HepG2 (cell line): ENCODE measurements around the gene MSTO1. TPM values are rescaled to one million over a fixed set of nuclear protein-coding genes. Genes with fewer than 3 reads are reported as not detected.

Experiments
- ATAC-seq: fragments of 200-7000 bp; cut with Tn5 transposase; 3 replicates; pipeline ENCODE4 v1.9.1; 2020; ENCODE audit warnings: mild to moderate bottlenecking, moderate library complexity
- BruUV-seq: library from RNA; stranded (reverse); fragments of 400-500 nt; replicated peaks from 2 replicates; lab custom pipeline; 2021; lab: Mats Ljungman, UMichigan
- CTCF ChIA-PET: fragments of 300-600 bp; formaldehyde crosslinking; extraction: SDS; loops from one replicate; lab custom pipeline; 2021; ENCODE audit warnings: low total read pairs, inconsistent platforms, low intra/inter-chr PET ratio; lab: Yijun Ruan, JAX
- POLR2A ChIA-PET: fragments of 350-600 bp; sonication (Branson Sonifier 250); formaldehyde crosslinking; loops from one replicate; lab custom pipeline; 2020; ENCODE audit warnings: antibody characterized with exemption, inconsistent platforms; lab: Yijun Ruan, JAX
- DNase-seq: peaks from one replicate; pipeline ENCODE4 v3.0.0-alpha.2; 2015; ENCODE audit warnings: low spot score
- FAIRE-seq: peaks from 3 replicates; lab custom pipeline; 2011; peaks lifted over from hg19 to GRCh38; lab: Jason Lieb, UNC
- H2AFZ ChIP-seq: one replicate; pipeline ENCODE4 v1.6.1; 2011; ENCODE audit warnings: low read length, inconsistent platforms
- H3K27ac ChIP-seq: fragments of 300-600 bp; 3 replicates; pipeline ENCODE4 v1.8.0; 2011; ENCODE audit warnings: mixed run types, mild to moderate bottlenecking, mixed read lengths, low read length, inconsistent platforms; ENCODE audit not compliant: insufficient read depth; ENCODE audit errors: extremely low read length
- H3K27me3 ChIP-seq, 2 experiments: fragments of 200-600 bp in 1 of 2; 2 replicates in 1 of 2; 3 replicates in 1 of 2; pipeline versions ENCODE4 v1.6.0 to v1.8.0; 2011; ENCODE audit warnings: low read length in 2 of 2, mild to moderate bottlenecking in 2 of 2, moderate library complexity in 2 of 2, inconsistent platforms in 1 of 2; ENCODE audit not compliant: insufficient read depth in 2 of 2, control insufficient read depth in 1 of 2
- H3K36me3 ChIP-seq, 2 experiments: fragments of 200-600 bp in 1 of 2; replicated peaks in 1 of 2; 2 replicates in 1 of 2; 3 replicates in 1 of 2; pipeline versions ENCODE4 v1.5.1 to v1.8.0; 2011; ENCODE audit warnings: low read length in 2 of 2, inconsistent platforms in 1 of 2; ENCODE audit not compliant: insufficient read depth in 2 of 2, control insufficient read depth in 1 of 2
- H3K4me1 ChIP-seq: 2 replicates; pipeline ENCODE4 v1.5.1; 2012; ENCODE audit warnings: low read length, inconsistent platforms; ENCODE audit not compliant: insufficient read depth
- H3K4me2 ChIP-seq: 2 replicates; pipeline ENCODE4 v1.6.0; 2011; ENCODE audit warnings: low read depth, low read length, inconsistent platforms
- H3K4me3 ChIP-seq, 3 experiments: fragments of 200-600 bp in 1 of 3; sonication (generic), shearing (Covaris generic) in 1 of 3; replicated peaks in 1 of 3; 2 replicates each; pipeline ENCODE4 v1.5.1; 2011 to 2016; ENCODE audit warnings: low read length in 3 of 3, inconsistent platforms in 2 of 3, low read depth in 2 of 3, mild to moderate bottlenecking in 2 of 3, control low read depth in 1 of 3, mixed read lengths in 1 of 3; ENCODE audit not compliant: insufficient read depth in 1 of 3
- H3K79me2 ChIP-seq: one replicate; pipeline ENCODE4 v1.6.1; 2011; ENCODE audit warnings: low read length, inconsistent platforms; ENCODE audit not compliant: insufficient read depth
- H3K9ac ChIP-seq: 2 replicates; pipeline ENCODE4 v1.6.0; 2011; ENCODE audit warnings: mild to moderate bottlenecking, low read depth, low read length, inconsistent platforms; ENCODE audit not compliant: insufficient read depth
- H3K9me3 ChIP-seq: 2 replicates; pipeline ENCODE4 v1.5.1; 2012; ENCODE audit warnings: mild to moderate bottlenecking, low read length
- H4K20me1 ChIP-seq: 2 replicates; pipeline ENCODE4 v1.6.0; 2011; ENCODE audit warnings: inconsistent platforms, mild to moderate bottlenecking, low read length, moderate library complexity; ENCODE audit not compliant: insufficient read depth
- DRAP1 ChIP-seq: IDR thresholded peaks from 2 replicates; pipeline ENCODE4 v1.6.1; 2016; ENCODE audit warnings: missing genetic modification reagents, missing compliant biosample characterization
- KDM1A ChIP-seq: IDR thresholded peaks from 2 replicates; pipeline ENCODE4 v1.6.1; 2016; ENCODE audit warnings: missing compliant biosample characterization
- MXD1 ChIP-seq: sonication (generic); formaldehyde crosslinking; IDR thresholded peaks from 2 replicates; pipeline ENCODE4 v1.4.0; 2020; ENCODE audit warnings: mild to moderate bottlenecking, missing genetic modification reagents
- PCBP1 ChIP-seq: fragments of 200-400 bp; formaldehyde crosslinking; IDR thresholded peaks from 2 replicates; pipeline ENCODE4 v1.6.1; 2017; ENCODE audit warnings: mild to moderate bottlenecking, low read depth, low read length, borderline replicate concordance
- PHB2 ChIP-seq: fragments of 450-650 bp; IDR thresholded peaks from 2 replicates; pipeline ENCODE4 v1.6.1; 2018; ENCODE audit not compliant: partially characterized antibody
- POLR2AphosphoS2 ChIP-seq: IDR thresholded peaks from 2 replicates; pipeline ENCODE4 v1.6.1; 2011; ENCODE audit warnings: low read depth, low read length, improper control_type of control experiment
- PRPF4 ChIP-seq: fragments of 200-400 bp; formaldehyde crosslinking; IDR thresholded peaks from 2 replicates; pipeline ENCODE4 v1.6.1; 2016; ENCODE audit warnings: low read length, low read depth; ENCODE audit not compliant: poor library complexity, severe bottlenecking
- RBM22 ChIP-seq: fragments of 200-400 bp; formaldehyde crosslinking; optimal IDR thresholded peaks from 2 replicates; pipeline ENCODE3; 2017; ENCODE audit warnings: mild to moderate bottlenecking, low read length, moderate library complexity
- SETDB1 ChIP-seq: sonication (generic); formaldehyde crosslinking; IDR thresholded peaks from 2 replicates; pipeline ENCODE4 v1.5.1; 2020; ENCODE audit warnings: missing genetic modification reagents, mild to moderate bottlenecking, borderline replicate concordance
- ZBTB1 ChIP-seq: sonication (generic); formaldehyde crosslinking; IDR thresholded peaks from 2 replicates; pipeline ENCODE4 v1.4.0; 2020; ENCODE audit warnings: missing genetic modification reagents, borderline replicate concordance
- ZMAT5 ChIP-seq: sonication (generic); formaldehyde crosslinking; IDR thresholded peaks from 2 replicates; pipeline ENCODE4 v1.5.0; 2020; ENCODE audit warnings: mild to moderate bottlenecking, low read depth, missing genetic modification reagents, borderline replicate concordance
- ZNF136 ChIP-seq: sonication (generic); formaldehyde crosslinking; IDR thresholded peaks from 2 replicates; pipeline ENCODE4 v1.8.1; 2022; ENCODE audit warnings: low read depth, mild to moderate bottlenecking, moderate library complexity, missing genetic modification reagents
- ZNF496 ChIP-seq: sonication (generic); formaldehyde crosslinking; IDR thresholded peaks from 2 replicates; pipeline ENCODE4 v1.8.1; 2023; ENCODE audit warnings: mild to moderate bottlenecking, moderate library complexity, missing genetic modification reagents; ENCODE audit not compliant: insufficient replicate concordance
- ZNF737 ChIP-seq: sonication (generic); formaldehyde crosslinking; IDR thresholded peaks from 2 replicates; pipeline ENCODE4 v1.5.0; 2020; ENCODE audit warnings: missing genetic modification reagents, mild to moderate bottlenecking, borderline replicate concordance
- ZNF816 ChIP-seq: sonication (generic); formaldehyde crosslinking; IDR thresholded peaks from 2 replicates; pipeline ENCODE4 v1.8.0; 2022; ENCODE audit warnings: missing genetic modification reagents, mild to moderate bottlenecking, borderline replicate concordance
- ZSCAN22 ChIP-seq: sonication (generic); formaldehyde crosslinking; IDR thresholded peaks from 2 replicates; pipeline ENCODE4 v1.4.0; 2020; ENCODE audit warnings: mild to moderate bottlenecking, missing genetic modification reagents
- WGBS: methylation state at CpG from one replicate; pipeline ENCODE4 v1.1.6; 2017; ENCODE audit warnings: low lambda C conversion rate; 5-methylcytosine and 5-hydroxymethylcytosine counted together
- in situ Hi-C: cut with HindIII; loops from 2 replicates; pipeline ENCODE4 v1.10.0; 2017; ENCODE audit warnings: low pct_unique_long_range_greater_than_20kb; ENCODE audit not compliant: extremely low pct_ligation_motif_present
- intact Hi-C: fragments of 100-400 bp; cut with micrococcal nuclease; formaldehyde crosslinking; loops from one replicate; pipeline ENCODE4 v1.10.0; 2022; ENCODE audit not compliant: unreplicated experiment
- polyA plus RNA-seq, 8 experiments: library from polyadenylated mRNA; depleted of rRNA in 3 of 8; stranded (reverse) in 7 of 8; unstranded in 1 of 8; fragments of >200 nt; fragmentation: Illumina TruSeq in 4 of 8; extraction: Trizol in 4 of 8; gene quantifications; 2 replicates each; pipeline versions ENCODE4 v1.2.1 to v1.2.3, GENCODE V29; 2011 to 2016; ENCODE audit warnings: low read depth in 4 of 8, missing spikeins in 1 of 8, mixed read lengths in 1 of 8; ENCODE audit not compliant: insufficient read depth in 1 of 8
- total RNA-seq, 5 experiments: library from RNA; depleted of rRNA; stranded (reverse); fragments of >200 nt; fragmentation: Illumina TruSeq; extraction: Trizol; gene quantifications; 2 replicates each; pipeline ENCODE4 v1.2.3, GENCODE V29; 2016; ENCODE audit warnings: low read depth in 1 of 5

MSTO1 gene
- total and polyA plus RNA-seq, 2 of the 13 experiments (the other 11 are each of a cell fraction or from before 2014, with no cell fraction given) = 19.1 to 25.3 TPM

DNA sequence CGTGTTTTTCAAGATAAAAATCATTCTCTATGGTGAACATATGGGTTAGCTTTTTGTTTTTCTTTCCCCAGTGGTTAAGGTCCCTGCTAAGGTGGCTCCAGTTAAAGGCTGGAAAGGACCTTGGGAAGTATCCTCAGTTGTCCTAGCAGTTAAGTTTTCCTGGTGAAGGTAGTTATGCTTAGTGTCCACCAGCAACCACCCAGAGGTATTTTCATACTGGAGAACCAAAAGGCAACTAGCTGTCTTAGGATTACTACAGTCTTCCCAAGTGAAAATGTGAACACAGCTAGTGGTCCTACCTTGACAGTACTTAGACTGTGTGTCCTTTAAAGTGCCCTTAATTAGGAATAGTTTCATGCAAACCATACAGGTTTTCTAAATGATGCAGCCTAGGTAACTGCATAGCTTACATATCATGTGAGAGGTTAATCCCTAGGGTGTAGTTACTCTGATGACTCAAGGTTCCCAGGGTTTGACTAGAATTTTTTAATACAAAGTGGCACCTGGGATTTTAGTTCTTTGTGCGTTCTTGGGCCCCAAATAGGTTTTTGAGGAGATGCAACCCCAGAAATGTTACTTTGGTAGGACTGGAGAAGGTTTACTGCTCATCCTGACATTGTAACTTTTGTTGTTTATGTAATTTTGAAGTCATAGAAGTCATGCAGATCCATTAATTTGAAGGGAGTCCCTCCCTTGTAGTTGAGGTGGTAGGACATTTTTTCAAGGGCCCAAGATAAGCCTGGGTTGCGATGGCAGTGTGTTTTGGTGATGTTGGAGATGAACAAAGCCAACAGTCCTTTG lies 42.0 kb downstream of the MSTO1 start:
- Histone ChIP-seq H3K9ac (no peak overlapping the region), H3K79me2 (no peaks in the 10 kb centered on the region), H3K27me3 (no peaks in the 10 kb centered on the region; a peak in 1 of 5 replicates), H3K27ac (no peak overlapping the region), H2AFZ (no peak overlapping the region), H3K4me1 (peaks cover 21% of the 10 kb centered on the region), H3K9me3 (0 out of 2 replicates have a peak, but pooled peaks cover 3% of the 10 kb centered on the region)
- in situ Hi-C loops = no loop called here
- no TSS peak for BruUV-seq
- FAIRE-seq (no peak), ATAC-seq (no peak), DNase-seq (no peak)
- CTCF ChIA-PET = no interaction called here
- 16% methylated on average over 3 of the region's 3 CpGs for WGBS
- TF ChIP-seq MXD1 (no peak), ZBTB1 (CRISPR knock-in tag) (no peak), ZNF496 (no peak), ZNF737 (CRISPR knock-in tag) (no peak), ZNF136 (CRISPR knock-in tag) (no peak), PCBP1 (no peak), ZSCAN22 (CRISPR knock-in tag) (no peak), ZNF816 (no peak), PHB2 (no peak), DRAP1 (CRISPR knock-in tag) (no peak), SETDB1 (CRISPR knock-in tag) (no peak), POLR2AphosphoS2 (no peak), RBM22 (no peak), PRPF4 (no peak), ZMAT5 (CRISPR knock-in tag) (no peak), KDM1A (CRISPR knock-in tag) (no peak)
- TF ChIP-seq, all 625 proteins: peak for 0
- POLR2A ChIA-PET = interaction anchor here (1.2 kb wide), 1 partner anchor 89 kb away, joined by 3 read pairs; the partner anchor contains the start of gene ASH1L
- Histone ChIP-seq H3K4me2 (no peak overlapping the region), H4K20me1 (no peaks in the 10 kb centered on the region), H3K4me3 (no peak overlapping the region), H3K36me3 (no peaks in the 10 kb centered on the region)
- intact Hi-C loops = no loop called here
